ENCODE measurements around the gene PTPRN2. TPM values are rescaled to one million over a fixed set of nuclear protein-coding genes. Genes with fewer than 3 reads are reported as not detected.

The PTPRN2 gene
- total RNA-seq, 1 experiment from 2014 or later = 1.1 TPM

GRCh38 chr7:158518980-158519632, 68.5 kb downstream of the PTPRN2 start:
- no peak for ATAC-seq
- no peak overlapping the region for H3K27ac ChIP-seq (ENCODE audit: low read length)

DNA sequence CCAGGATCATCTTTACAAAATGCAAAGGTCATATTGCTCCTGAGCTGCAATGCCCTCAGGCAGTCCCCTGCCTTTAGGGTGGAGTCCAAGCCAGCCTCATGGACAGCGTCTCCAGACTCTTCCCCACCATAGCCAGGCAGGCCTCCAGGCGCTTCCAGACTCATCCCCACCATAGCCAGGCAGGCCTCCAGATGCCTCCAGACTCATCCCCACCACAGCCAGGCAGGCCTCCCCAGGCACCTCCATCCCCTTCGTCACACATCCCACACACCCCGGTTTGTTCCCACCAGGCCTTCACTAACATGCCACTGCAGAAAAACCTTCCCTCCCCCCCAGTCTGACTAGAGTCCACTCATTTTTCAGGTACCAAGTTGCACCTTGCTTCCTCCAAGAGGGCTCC, 70.1 kb downstream of the PTPRN2 start:
- H3K27ac ChIP-seq (ENCODE audit: low read length) = no peak overlapping the region
- no peak for DNase-seq (ENCODE audit: low read depth, low spot score)
- peaks cover 13% of the 10 kb centered on the region for H3K27me3 ChIP-seq (ENCODE audit: control insufficient read depth, insufficient read depth, low read length)
- H3K9me3 ChIP-seq (ENCODE audit: control insufficient read depth, insufficient read depth, low read depth, low read length) = no peaks in the 10 kb centered on the region
- ATAC-seq = no peak
- BruUV-seq (replicated peaks) = no TSS peak
- intact Hi-C loops (cut with micrococcal nuclease; ENCODE audit: unreplicated experiment) (no loop called here), in situ Hi-C loops (cut with HindIII; ENCODE audit: low pct_unique_long_range_greater_than_20kb, low sequenced_read_pairs) (no loop called here)
- no peak for TF ChIP-seq CTCF (IDR thresholded peaks at IDR 0.05)
- no peak for TF ChIP-seq SIN3A (IDR thresholded peaks at IDR 0.05; ENCODE audit: borderline replicate concordance, insufficient read depth, low read depth, low read length)
- no peak for TF ChIP-seq POLR2AphosphoS5 (IDR thresholded peaks at IDR 0.05; ENCODE audit: low read depth, low read length)
- no peak for TF ChIP-seq TCF7L2 (IDR thresholded peaks at IDR 0.05; ENCODE audit: low read depth, low read length)
- TF ChIP-seq, protein P1, sequence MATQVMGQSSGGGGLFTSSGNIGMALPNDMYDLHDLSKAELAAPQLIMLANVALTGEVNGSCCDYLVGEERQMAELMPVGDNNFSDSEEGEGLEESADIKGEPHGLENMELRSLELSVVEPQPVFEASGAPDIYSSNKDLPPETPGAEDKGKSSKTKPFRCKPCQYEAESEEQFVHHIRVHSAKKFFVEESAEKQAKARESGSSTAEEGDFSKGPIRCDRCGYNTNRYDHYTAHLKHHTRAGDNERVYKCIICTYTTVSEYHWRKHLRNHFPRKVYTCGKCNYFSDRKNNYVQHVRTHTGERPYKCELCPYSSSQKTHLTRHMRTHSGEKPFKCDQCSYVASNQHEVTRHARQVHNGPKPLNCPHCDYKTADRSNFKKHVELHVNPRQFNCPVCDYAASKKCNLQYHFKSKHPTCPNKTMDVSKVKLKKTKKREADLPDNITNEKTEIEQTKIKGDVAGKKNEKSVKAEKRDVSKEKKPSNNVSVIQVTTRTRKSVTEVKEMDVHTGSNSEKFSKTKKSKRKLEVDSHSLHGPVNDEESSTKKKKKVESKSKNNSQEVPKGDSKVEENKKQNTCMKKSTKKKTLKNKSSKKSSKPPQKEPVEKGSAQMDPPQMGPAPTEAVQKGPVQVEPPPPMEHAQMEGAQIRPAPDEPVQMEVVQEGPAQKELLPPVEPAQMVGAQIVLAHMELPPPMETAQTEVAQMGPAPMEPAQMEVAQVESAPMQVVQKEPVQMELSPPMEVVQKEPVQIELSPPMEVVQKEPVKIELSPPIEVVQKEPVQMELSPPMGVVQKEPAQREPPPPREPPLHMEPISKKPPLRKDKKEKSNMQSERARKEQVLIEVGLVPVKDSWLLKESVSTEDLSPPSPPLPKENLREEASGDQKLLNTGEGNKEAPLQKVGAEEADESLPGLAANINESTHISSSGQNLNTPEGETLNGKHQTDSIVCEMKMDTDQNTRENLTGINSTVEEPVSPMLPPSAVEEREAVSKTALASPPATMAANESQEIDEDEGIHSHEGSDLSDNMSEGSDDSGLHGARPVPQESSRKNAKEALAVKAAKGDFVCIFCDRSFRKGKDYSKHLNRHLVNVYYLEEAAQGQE (IDR thresholded peaks at IDR 0.05; ENCODE audit: insufficient read depth in 1 of 2, low read depth in 2 of 2, low read length in 1 of 2) = no peak
- CTCF ChIA-PET = no interaction called here
- POLR2A ChIA-PET = no interaction called here
- no peaks in the 10 kb centered on the region for H3K36me3 ChIP-seq (ENCODE audit: control insufficient read depth, insufficient read depth, low read length)
- H3K4me3 ChIP-seq (ENCODE audit: low read depth in 2 of 2, low read length in 2 of 2) = no peak overlapping the region
- H3K4me1 ChIP-seq (ENCODE audit: control insufficient read depth, insufficient read depth, low read length) = no peaks in the 10 kb centered on the region

More at GRCh38 chr7:158518980-158519632, 68.5 kb downstream of the PTPRN2 start:
- BruUV-seq (replicated peaks) = no TSS peak
- POLR2A ChIA-PET = no interaction called here
- CTCF ChIA-PET = no interaction called here
- H3K4me1 ChIP-seq (ENCODE audit: control insufficient read depth, insufficient read depth, low read length) = no peaks in the 10 kb centered on the region
- intact Hi-C loops (cut with micrococcal nuclease; ENCODE audit: unreplicated experiment) (no loop called here), in situ Hi-C loops (cut with HindIII; ENCODE audit: low pct_unique_long_range_greater_than_20kb, low sequenced_read_pairs) (no loop called here)
- peaks cover 13% of the 10 kb centered on the region for H3K27me3 ChIP-seq (ENCODE audit: control insufficient read depth, insufficient read depth, low read length)
- no peaks in the 10 kb centered on the region for H3K9me3 ChIP-seq (ENCODE audit: control insufficient read depth, insufficient read depth, low read depth, low read length)
- H3K4me3 ChIP-seq (ENCODE audit: low read depth in 2 of 2, low read length in 2 of 2) = no peak overlapping the region
- H3K36me3 ChIP-seq (ENCODE audit: control insufficient read depth, insufficient read depth, low read length) = no peaks in the 10 kb centered on the region
- TF ChIP-seq, protein P1 (IDR thresholded peaks at IDR 0.05; ENCODE audit: insufficient read depth in 1 of 2, low read depth in 2 of 2, low read length in 1 of 2) = no peak
- no peak for TF ChIP-seq SIN3A (IDR thresholded peaks at IDR 0.05; ENCODE audit: borderline replicate concordance, insufficient read depth, low read depth, low read length)
- TF ChIP-seq POLR2AphosphoS5 (IDR thresholded peaks at IDR 0.05; ENCODE audit: low read depth, low read length) = no peak
- TF ChIP-seq CTCF (IDR thresholded peaks at IDR 0.05) = no peak
- no peak for TF ChIP-seq TCF7L2 (IDR thresholded peaks at IDR 0.05; ENCODE audit: low read depth, low read length)
- DNase-seq (ENCODE audit: low read depth, low spot score) = no peak
